DMS53 (cell line): ENCODE measurements around the gene FAM234A.
"Not testable (repeated sequence)": the region's sequence is repeated elsewhere in the genome, so short reads cannot be mapped to it uniquely, and the experiment has no call there.

Source experiments
- DNase-seq: peaks from one replicate; lab custom pipeline; 2025; lab: John Stamatoyannopoulos, UW

The FAM234A gene

GRCh38 chr16:230351-230750 lies 4.3 kb upstream of the FAM234A start:
- not testable (repeated sequence) for DNase-seq

GRCh38 chr16:230949-231348 lies 3.7 kb upstream of the FAM234A start:
- no peak for DNase-seq

- no peak for DNase-seq
Observed at GRCh38 chr16:239948-240277, 5.3 kb downstream of the FAM234A start.

GRCh38 chr16:240559-240958 lies 5.9 kb downstream of the FAM234A start:
- no peak for DNase-seq

- no peak for DNase-seq
Observed at GRCh38 chr16:242281-242680, 7.7 kb downstream of the FAM234A start.

GRCh38 chr16:243348-243747 lies 8.7 kb downstream of the FAM234A start:
- no peak for DNase-seq

GRCh38 chr16:245105-245504 lies 10.5 kb downstream of the FAM234A start:
- DNase-seq = no peak

- DNase-seq = no peak
Observed at GRCh38 chr16:247027-247426, 12.4 kb downstream of the FAM234A start.

GRCh38 chr16:249431-249830 lies 14.8 kb downstream of the FAM234A start:
- DNase-seq = no peak

- DNase-seq = no peak
Observed at GRCh38 chr16:252366-253337, 18.0 kb downstream of the FAM234A start.

GRCh38 chr16:253833-254232 lies 19.2 kb downstream of the FAM234A start:
- no peak for DNase-seq

GRCh38 chr16:254461-254860 lies 19.8 kb downstream of the FAM234A start:
- DNase-seq = no peak

- no peak for DNase-seq
Observed at GRCh38 chr16:255183-255582, 20.6 kb downstream of the FAM234A start.

- DNase-seq = not testable (repeated sequence)
Observed at GRCh38 chr16:258091-258490, 23.5 kb downstream of the FAM234A start.

- no peak for DNase-seq
Observed at GRCh38 chr16:259226-259625, 24.6 kb downstream of the FAM234A start.

- no peak for DNase-seq
Observed at GRCh38 chr16:259814-260253, 25.2 kb downstream of the FAM234A start.

- DNase-seq = no peak
Observed at GRCh38 chr16:260326-260725, 25.7 kb downstream of the FAM234A start.

GRCh38 chr16:261031-261691 lies 26.5 kb downstream of the FAM234A start:
- no peak for DNase-seq

- DNase-seq = no peak
Observed at GRCh38 chr16:262121-262745, 27.6 kb downstream of the FAM234A start.

GRCh38 chr16:263182-263774 lies 28.7 kb downstream of the FAM234A start:
- no peak for DNase-seq

GRCh38 chr16:263944-264343 lies 29.3 kb downstream of the FAM234A start:
- DNase-seq = no peak

- no peak for DNase-seq
Observed at GRCh38 chr16:264440-264951, 29.9 kb downstream of the FAM234A start.
